HG02798 (cell line): ENCODE data around the gene ASCC1.
"Not testable (repeated sequence)": the region's sequence is repeated elsewhere in the genome, so short reads cannot be mapped to it uniquely, and the experiment has no call there.

Source experiments
- ATAC-seq: cut with Tn5 transposase; IDR thresholded peaks from one replicate; pipeline ENCODE4 v1.9.1; 2021; ENCODE audit warnings: mild to moderate bottlenecking; ENCODE audit not compliant: unreplicated experiment, poor library complexity

ASCC1 gene

GRCh38 chr10:72174297-72174662 is 41.8 kb downstream of the ASCC1 start:
- no peak for ATAC-seq

DNA sequence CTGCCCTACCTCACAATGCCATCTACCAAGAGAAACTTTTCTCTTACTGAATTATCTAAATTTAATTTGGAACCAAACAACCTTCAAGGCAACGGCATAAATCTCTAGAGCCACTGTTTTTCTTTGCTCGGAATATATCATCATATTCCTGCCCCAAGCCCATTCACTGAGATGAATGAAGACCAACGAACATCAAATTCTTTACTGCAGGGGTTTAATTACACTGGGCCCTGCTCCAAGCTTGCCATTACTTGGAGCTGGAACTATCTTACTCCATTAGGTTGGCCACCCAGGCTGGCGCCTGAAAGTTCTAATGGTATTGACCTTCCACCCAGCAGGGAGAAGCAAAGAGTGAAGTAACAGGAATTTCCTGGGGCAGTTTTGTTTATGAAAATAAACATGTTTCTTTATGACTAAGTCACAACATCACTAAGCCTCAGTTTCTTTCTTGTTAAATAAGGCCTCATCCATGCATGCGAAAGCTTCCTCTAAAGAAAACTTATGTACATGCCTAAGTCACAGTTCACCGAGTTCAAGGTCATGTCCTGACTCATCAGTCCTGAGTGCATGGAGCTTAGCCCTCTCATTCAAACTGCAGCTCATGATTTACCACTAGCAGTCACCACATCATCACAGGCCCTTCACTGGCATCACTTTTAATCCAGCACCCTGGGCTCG is 42.3 kb downstream of the ASCC1 start:
- ATAC-seq: no peak

- no peak for ATAC-seq
Measured at GRCh38 chr10:72173262-72173618, 42.8 kb downstream of the ASCC1 start.

DNA sequence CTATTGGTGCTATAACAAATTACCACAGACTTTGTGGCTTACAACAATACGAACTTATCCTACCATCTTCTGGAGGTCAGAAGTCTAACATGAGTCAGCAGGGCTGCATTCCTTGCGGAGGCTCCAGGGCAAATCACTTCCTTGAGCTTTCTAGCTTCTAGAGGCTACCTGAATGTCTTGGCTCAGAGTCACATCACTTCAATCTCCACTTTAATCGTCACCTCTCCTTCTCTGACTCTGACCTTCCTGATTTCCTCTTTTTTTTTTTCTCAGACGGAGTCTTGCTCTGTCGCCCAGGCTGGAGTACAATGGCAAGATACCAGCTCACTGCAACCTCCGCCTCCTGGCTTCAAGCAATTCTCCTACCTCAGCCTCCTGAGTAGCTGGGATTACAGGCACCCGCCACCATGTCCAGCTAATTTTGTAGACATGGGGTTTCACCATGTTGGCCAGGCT is 44.9 kb downstream of the ASCC1 start:
- no peak for ATAC-seq

- no peak for ATAC-seq
Measured at GRCh38 chr10:72170733-72171132, 45.3 kb downstream of the ASCC1 start.

DNA sequence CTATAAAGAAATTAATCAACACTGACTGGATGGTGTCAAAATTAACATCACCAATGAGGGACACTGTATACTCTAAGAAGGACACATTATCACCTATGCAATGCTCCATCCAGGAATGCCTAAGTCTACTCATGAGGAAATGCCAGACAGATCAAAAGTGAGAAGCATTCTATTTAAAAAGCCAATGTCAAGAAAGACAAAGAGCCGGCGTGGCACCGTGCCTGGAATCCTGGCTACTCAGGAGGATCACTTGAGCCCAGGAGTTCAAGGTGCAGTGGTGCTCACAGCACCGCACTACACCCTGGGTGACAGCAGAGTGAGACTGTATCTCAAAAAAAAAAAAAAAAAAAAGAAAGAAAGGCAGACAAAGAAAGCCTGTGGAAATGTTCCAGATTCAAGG is 45.8 kb downstream of the ASCC1 start:
- no peak for ATAC-seq

DNA sequence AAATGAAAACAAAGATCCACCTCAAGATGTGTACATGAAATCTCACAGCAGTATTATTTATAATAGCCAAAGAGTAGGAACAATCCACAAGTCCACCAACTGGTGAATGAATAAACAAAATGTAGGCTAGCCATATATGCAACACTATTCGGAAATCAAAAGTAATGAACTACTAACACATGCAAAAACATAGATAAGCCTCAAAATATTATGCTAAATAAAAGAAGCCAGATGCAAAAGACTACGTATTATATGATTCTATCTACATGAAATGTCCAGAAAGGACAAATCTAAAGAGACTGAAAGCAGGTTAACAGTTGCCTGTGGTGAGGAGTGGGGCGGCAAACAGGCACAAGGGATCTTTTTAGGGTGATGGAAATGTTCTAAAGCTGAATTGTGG is 49.0 kb downstream of the ASCC1 start:
- no peak for ATAC-seq

DNA sequence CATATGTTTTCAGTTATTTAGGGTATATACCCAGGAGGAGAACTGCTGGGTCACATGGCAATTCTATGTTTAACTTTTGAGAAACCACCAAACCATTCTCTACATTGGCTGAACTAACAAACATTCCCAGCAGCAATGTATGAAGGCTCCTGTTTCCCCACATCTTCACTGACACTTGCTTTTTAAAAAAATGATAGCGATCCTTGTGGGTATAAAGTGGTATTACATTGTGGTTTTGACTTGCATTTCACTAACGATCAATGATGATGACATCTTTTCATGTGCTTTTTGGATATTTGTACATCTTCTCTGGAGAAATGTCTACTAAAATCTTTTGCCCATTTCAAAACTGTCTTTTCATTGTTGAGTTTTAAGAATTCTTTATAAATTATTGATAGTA is 51.5 kb downstream of the ASCC1 start:
- ATAC-seq: no peak

DNA sequence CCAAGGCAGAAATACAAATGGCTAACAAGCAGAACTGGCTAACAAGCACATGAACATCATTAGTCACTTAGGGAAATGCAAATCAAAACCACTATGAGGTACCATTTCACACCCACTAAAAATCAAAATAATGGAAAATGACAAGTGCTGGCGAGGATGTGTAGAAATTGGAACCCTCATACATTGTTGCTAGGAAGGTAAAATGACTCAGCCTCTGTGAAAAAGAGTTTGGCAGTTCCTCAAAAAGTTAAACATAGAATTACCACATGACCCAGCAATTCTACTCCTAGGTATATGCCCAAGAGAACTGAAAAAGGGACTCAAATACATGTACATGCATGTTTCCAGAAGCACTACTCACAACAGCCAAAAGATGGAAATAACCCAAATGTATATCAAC is 53.1 kb downstream of the ASCC1 start:
- ATAC-seq: peak; percentile 53

GRCh38 chr10:72158176-72158575 is 57.9 kb downstream of the ASCC1 start:
- no peak for ATAC-seq

- ATAC-seq: no peak
Measured at GRCh38 chr10:72156223-72156622, 59.9 kb downstream of the ASCC1 start.

DNA sequence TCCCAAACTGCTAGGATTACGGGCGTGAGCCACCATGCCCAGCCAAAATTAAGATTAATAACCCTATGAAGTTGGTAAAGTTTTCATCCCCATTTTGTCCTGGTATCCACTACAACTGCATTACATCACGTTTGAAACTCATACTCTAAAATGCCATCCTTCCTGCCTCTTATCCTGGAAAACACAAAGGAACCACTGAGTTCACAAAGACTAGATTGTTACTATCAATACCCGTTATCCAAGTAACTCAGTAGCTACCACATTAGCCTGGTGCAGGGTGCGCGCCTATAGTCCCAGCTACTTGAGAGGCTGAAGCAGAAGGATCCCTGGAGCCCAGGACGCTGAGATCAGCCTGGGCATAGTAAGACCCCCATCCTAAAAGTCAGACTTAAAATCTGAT is 63.8 kb downstream of the ASCC1 start:
- ATAC-seq: no peak

GRCh38 chr10:72150746-72151478 is 65.2 kb downstream of the ASCC1 start:
- not testable (repeated sequence) for ATAC-seq

GRCh38 chr10:72147324-72147584 is 68.8 kb downstream of the ASCC1 start:
- ATAC-seq: not testable (repeated sequence)

DNA sequence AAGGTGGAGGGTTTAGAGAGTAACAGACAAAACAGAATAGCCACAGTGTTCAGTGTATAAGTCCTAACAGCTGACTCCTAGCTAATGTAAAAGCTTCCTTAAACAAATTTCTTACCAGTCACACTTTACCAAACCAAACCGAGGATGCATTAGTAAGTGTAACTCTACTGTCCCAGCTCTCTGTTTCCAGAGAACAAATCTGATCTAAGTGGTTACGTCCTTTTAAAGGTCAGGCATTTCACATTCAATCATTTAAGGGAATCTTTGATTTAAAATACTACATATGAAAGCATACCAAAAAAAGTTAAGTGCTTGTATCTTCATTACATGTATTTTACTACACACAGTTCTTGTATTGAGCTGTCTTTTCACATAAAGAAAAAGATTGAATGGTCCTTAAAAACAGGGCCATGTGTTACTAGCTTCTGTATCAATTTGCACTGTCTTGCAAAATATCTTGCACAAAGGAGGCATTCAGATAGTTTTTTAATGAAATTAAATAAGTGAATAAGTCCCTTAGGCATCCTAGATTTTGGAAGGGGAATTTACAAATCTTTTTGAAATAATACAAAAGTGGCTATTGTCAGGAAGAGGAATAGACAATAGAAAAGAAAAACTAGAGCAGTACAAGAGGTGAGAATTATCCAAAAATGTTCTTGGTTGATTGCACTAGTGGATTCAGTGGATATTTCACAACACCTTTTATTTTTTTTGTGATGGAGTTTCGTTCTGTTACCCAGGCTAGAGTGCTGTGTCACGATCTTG is 69.3 kb downstream of the ASCC1 start:
- no peak for ATAC-seq

DNA sequence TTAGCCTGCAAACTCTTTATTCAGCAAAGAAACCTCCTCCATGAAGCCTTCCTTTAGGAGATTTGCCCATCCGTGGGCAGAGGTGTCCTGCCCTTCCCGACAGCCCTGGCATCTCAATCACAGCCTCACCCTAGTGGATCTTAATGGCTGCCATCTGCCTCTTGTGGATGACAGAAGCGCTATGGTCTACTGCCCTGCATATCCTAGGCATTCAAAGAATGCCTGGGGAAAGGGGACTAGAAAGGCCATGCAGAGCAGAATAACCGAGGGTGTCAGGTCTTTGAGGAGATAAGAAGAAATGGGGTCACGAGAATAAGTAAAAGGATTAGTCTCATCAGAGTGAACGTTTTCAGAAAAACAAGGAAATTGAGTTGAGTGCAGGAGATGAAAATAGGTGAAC is 70.0 kb downstream of the ASCC1 start:
- no peak for ATAC-seq

GRCh38 chr10:72145657-72146056 is 70.4 kb downstream of the ASCC1 start:
- ATAC-seq: no peak

- ATAC-seq: no peak
Measured at GRCh38 chr10:72140850-72141249, 75.2 kb downstream of the ASCC1 start.

- ATAC-seq: no peak
Measured at GRCh38 chr10:72140174-72140573, 75.9 kb downstream of the ASCC1 start.

GRCh38 chr10:72137583-72137982 is 78.5 kb downstream of the ASCC1 start:
- no peak for ATAC-seq

- ATAC-seq: not testable (repeated sequence)
Measured at GRCh38 chr10:72136225-72136624, 79.9 kb downstream of the ASCC1 start.
